CD14-positive monocyte (primary cell): Measurements from ENCODE around the gene UBE2D3. TPM values are rescaled to one million over a fixed set of nuclear protein-coding genes. Genes with fewer than 3 reads are reported as not detected.

ENCODE experiments used
- DNase-seq, 3 donors: peaks; one replicate each; pipeline ENCODE4 v3.0.0-alpha.2; 2011 to 2022
- H2AFZ ChIP-seq: 2 replicates; pipeline ENCODE4 v1.6.0; 2012; ENCODE audit warnings: mild to moderate bottlenecking, low read depth, low read length, inconsistent platforms; ENCODE audit not compliant: insufficient read depth, poor library complexity, severe bottlenecking
- H3K27ac ChIP-seq, 2 donors: 1 replicate in 1 of 2; 2 replicates in 1 of 2; pipeline ENCODE4 v1.5.1; 2012 to 2013; ENCODE audit warnings: low read length in 2 of 2, control low read depth in 1 of 2, inconsistent platforms in 1 of 2, low read depth in 1 of 2, mild to moderate bottlenecking in 1 of 2
- H3K27me3 ChIP-seq, 2 donors: one replicate each; pipeline versions ENCODE4 v1.6.0 to v1.6.1; 2011 to 2013; ENCODE audit warnings: low read length in 2 of 2; ENCODE audit not compliant: control insufficient read depth in 2 of 2, insufficient read depth in 2 of 2
- H3K36me3 ChIP-seq, 2 donors: replicated peaks in 1 of 2; 1 replicate in 1 of 2; 2 replicates in 1 of 2; pipeline versions ENCODE4 v1.5.1 to v1.6.1; 2012 to 2013; ENCODE audit warnings: low read length in 2 of 2, control low read depth in 1 of 2, inconsistent platforms in 1 of 2, mild to moderate bottlenecking in 1 of 2; ENCODE audit not compliant: insufficient read depth in 2 of 2, control insufficient read depth in 1 of 2
- H3K4me1 ChIP-seq, 2 donors: 1 replicate in 1 of 2; 2 replicates in 1 of 2; pipeline versions ENCODE4 v1.5.1 to v1.6.1; 2012 to 2013; ENCODE audit warnings: low read length in 2 of 2, control low read depth in 1 of 2, inconsistent platforms in 1 of 2, mild to moderate bottlenecking in 1 of 2, moderate library complexity in 1 of 2; ENCODE audit not compliant: insufficient read depth in 2 of 2, control insufficient read depth in 1 of 2
- H3K4me2 ChIP-seq: replicated peaks from 2 replicates; pipeline ENCODE3; 2012; ENCODE audit warnings: low read length, moderate library complexity, mild to moderate bottlenecking; ENCODE audit not compliant: poor library complexity, severe bottlenecking; ENCODE audit errors: extremely low read depth
- H3K4me3 ChIP-seq, 3 experiments: fragments of 200-600 bp in 1 of 3; sonication (generic) in 1 of 3; replicated peaks in 1 of 3; 1 replicate in 2 of 3; 2 replicates in 1 of 3; pipeline ENCODE4 v1.5.1; 2011 to 2013; ENCODE audit warnings: low read length in 3 of 3, mild to moderate bottlenecking in 3 of 3, control low read depth in 2 of 3, low read depth in 2 of 3, inconsistent platforms in 1 of 3, moderate library complexity in 1 of 3
- H3K79me2 ChIP-seq: 2 replicates; pipeline ENCODE4 v1.6.0; 2012; ENCODE audit warnings: mild to moderate bottlenecking, control low read depth, inconsistent platforms, low read length, moderate library complexity; ENCODE audit not compliant: insufficient read depth
- H3K9ac ChIP-seq: 2 replicates; pipeline ENCODE4 v1.6.0; 2017; ENCODE audit warnings: low read length, mild to moderate bottlenecking; ENCODE audit not compliant: insufficient read depth, poor library complexity, severe bottlenecking
- H3K9me3 ChIP-seq, 2 donors: replicated peaks in 1 of 2; 1 replicate in 1 of 2; 2 replicates in 1 of 2; pipeline versions ENCODE4 v1.5.1 to v1.6.1; 2012 to 2013; ENCODE audit warnings: low read length in 2 of 2, control low read depth in 1 of 2; ENCODE audit not compliant: control insufficient read depth in 1 of 2, insufficient read depth in 1 of 2
- H4K20me1 ChIP-seq: 2 replicates; pipeline ENCODE4 v1.6.0; 2012; ENCODE audit warnings: mild to moderate bottlenecking, low read length, control low read depth, moderate library complexity; ENCODE audit not compliant: insufficient read depth
- H3K27ac Mint-ChIP-seq, 7 donors: one replicate each; pipeline ENCODE4 v1.8.0; 2020; ENCODE audit warnings: mild to moderate bottlenecking in 7 of 7, mixed read lengths in 7 of 7, moderate library complexity in 6 of 7, inconsistent platforms in 2 of 7
- H3K27me3 Mint-ChIP-seq, 3 donors: one replicate each; pipeline ENCODE4 v1.8.0; 2021 to 2022; ENCODE audit warnings: low read depth in 3 of 3, mild to moderate bottlenecking in 3 of 3, mixed read lengths in 3 of 3, moderate library complexity in 3 of 3, inconsistent platforms in 1 of 3
- H3K36me3 Mint-ChIP-seq, 2 donors: one replicate each; pipeline ENCODE4 v1.8.0; 2020; ENCODE audit warnings: mixed read lengths in 2 of 2, inconsistent platforms in 1 of 2, mild to moderate bottlenecking in 1 of 2
- H3K4me1 Mint-ChIP-seq: one replicate; pipeline ENCODE4 v1.8.0; 2020; ENCODE audit warnings: mild to moderate bottlenecking, mixed read lengths
- H3K4me3 Mint-ChIP-seq, 2 donors: one replicate each; pipeline ENCODE4 v1.8.0; 2020; ENCODE audit warnings: mild to moderate bottlenecking in 2 of 2, mixed read lengths in 2 of 2, moderate library complexity in 1 of 2
- H3K9me3 Mint-ChIP-seq, 7 donors: one replicate each; pipeline ENCODE4 v1.8.0; 2020 to 2022; ENCODE audit warnings: mixed read lengths in 7 of 7, mild to moderate bottlenecking in 6 of 7, moderate library complexity in 6 of 7, inconsistent platforms in 2 of 7
- whole genome bisulfite sequencing: methylation state at CpG from one replicate; pipeline ENCODE4 v1.1.5; 2013; ENCODE audit warnings: missing lambda C conversion rate; ENCODE audit not compliant: insufficient coverage; 5-methylcytosine and 5-hydroxymethylcytosine counted together
- intact Hi-C, 2 donors: fragments of 100-400 bp; cut with micrococcal nuclease; formaldehyde crosslinking; loops; one replicate each; pipeline versions ENCODE4 v1.15.0 to v1.15.1; 2023
- polyA plus RNA-seq, 3 donors: library from polyadenylated mRNA; depleted of rRNA in 1 of 3; unstranded in 2 of 3; stranded (reverse) in 1 of 3; fragments of 300-500 nt in 2 of 3; fragments of >200 nt in 1 of 3; fragmentation: Illumina TruSeq in 2 of 3; gene quantifications; 1 replicate in 2 of 3; 2 replicates in 1 of 3; pipeline ENCODE4 v1.2.3, GENCODE V29; 2012 to 2021
- TF ChIP-seq, protein P1 (sequence below): fragments of 200-600 bp; IDR thresholded peaks from one replicate; pipeline ENCODE4 v1.8.0; 2022; ENCODE audit warnings: antibody characterized with exemption, mild to moderate bottlenecking

UBE2D3 gene
- polyA plus RNA-seq, 3 donors: 340 to 499 (median 457) TPM

DNA sequence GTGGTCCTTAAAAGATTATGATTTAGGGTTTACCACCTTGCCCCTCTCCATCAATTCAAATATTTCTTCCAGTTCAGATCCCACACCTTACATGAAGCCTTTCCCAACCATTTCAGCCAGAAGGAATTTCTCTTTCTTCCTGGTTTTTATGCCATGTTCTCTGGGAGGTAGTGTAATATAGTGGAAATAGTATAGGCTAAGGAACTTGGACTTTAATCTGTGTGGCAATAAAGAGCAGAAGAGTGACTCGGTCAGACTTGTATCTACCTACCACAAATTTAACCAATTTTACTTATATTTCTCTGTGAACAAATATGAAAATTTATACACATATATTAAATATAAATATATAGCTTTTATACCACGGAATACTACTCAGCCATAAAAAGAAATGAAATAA lies 23.0 kb upstream of the UBE2D3 start:
- Histone ChIP-seq H3K9ac (no peak overlapping the region), H3K4me3 (no peak overlapping the region), H2AFZ (no peak overlapping the region), H3K36me3 (no peaks in the 10 kb centered on the region), H4K20me1 (no peaks in the 10 kb centered on the region), H3K27me3 (no peaks in the 10 kb centered on the region), H3K27ac (no peak overlapping the region), H3K4me1 (no peaks in the 10 kb centered on the region), H3K4me2 (no peak overlapping the region), H3K9me3 (no peaks in the 10 kb centered on the region), H3K79me2 (no peaks in the 10 kb centered on the region)
- intact Hi-C loops: no loop called here
- WGBS: no CpG with 5 or more reads among the region's 2 CpGs
- no peaks in the 10 kb centered on the region for H3K36me3 Mint-ChIP-seq
- no peak for DNase-seq
- no peak overlapping the region for H3K27ac Mint-ChIP-seq
- no peaks in the 10 kb centered on the region for H3K4me1 Mint-ChIP-seq
- H3K27me3 Mint-ChIP-seq: peaks cover 0 to 2% (median 1%) of the 10 kb centered on the region in 3 donors
- H3K9me3 Mint-ChIP-seq: peaks cover 0 to 2% (median 0%) of the 10 kb centered on the region in 7 donors
- H3K4me3 Mint-ChIP-seq: no peak overlapping the region
- TF ChIP-seq, protein P1, sequence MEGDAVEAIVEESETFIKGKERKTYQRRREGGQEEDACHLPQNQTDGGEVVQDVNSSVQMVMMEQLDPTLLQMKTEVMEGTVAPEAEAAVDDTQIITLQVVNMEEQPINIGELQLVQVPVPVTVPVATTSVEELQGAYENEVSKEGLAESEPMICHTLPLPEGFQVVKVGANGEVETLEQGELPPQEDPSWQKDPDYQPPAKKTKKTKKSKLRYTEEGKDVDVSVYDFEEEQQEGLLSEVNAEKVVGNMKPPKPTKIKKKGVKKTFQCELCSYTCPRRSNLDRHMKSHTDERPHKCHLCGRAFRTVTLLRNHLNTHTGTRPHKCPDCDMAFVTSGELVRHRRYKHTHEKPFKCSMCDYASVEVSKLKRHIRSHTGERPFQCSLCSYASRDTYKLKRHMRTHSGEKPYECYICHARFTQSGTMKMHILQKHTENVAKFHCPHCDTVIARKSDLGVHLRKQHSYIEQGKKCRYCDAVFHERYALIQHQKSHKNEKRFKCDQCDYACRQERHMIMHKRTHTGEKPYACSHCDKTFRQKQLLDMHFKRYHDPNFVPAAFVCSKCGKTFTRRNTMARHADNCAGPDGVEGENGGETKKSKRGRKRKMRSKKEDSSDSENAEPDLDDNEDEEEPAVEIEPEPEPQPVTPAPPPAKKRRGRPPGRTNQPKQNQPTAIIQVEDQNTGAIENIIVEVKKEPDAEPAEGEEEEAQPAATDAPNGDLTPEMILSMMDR: no peak

DNA sequence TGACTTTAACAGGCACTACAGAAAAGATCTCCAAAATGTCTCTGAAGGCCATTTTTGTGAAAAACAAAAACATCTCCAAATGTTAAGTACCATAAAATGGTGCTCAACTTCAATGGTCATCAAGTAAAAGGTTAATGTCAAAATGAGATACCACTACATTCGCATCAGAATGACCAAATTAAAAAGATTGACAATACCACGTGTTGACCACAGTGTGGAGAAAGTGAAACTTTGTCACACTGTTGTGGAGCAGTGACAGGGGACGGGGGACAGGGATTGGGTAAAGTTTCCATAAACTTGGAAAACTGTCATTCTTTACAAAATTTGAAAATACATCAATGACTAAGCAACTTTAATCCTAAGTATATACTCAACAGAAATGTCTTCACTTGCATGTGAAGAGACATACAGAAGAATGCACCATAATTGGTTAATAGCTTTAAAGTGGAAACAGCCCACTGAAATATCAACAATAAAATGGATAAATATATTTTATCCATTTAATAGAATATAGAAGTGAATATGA lies 22.3 kb upstream of the UBE2D3 start:
- no peaks in the 10 kb centered on the region for H3K36me3 Mint-ChIP-seq
- H3K27ac ChIP-seq: no peak overlapping the region
- no peak overlapping the region for H3K9ac ChIP-seq
- no peaks in the 10 kb centered on the region for H3K79me2 ChIP-seq
- H3K4me3 Mint-ChIP-seq: no peak overlapping the region
- H3K4me1 Mint-ChIP-seq: no peaks in the 10 kb centered on the region
- no peak overlapping the region for H3K4me2 ChIP-seq
- H3K4me1 ChIP-seq: no peaks in the 10 kb centered on the region
- H3K27ac Mint-ChIP-seq: no peak overlapping the region
- no peak overlapping the region for H3K4me3 ChIP-seq
- no peaks in the 10 kb centered on the region for H3K36me3 ChIP-seq
- no CpG with 5 or more reads among the region's 3 CpGs for WGBS
- intact Hi-C loops: no loop called here
- H3K9me3 Mint-ChIP-seq: peaks cover 0 to 2% (median 0%) of the 10 kb centered on the region in 7 donors
- H3K27me3 Mint-ChIP-seq: peaks cover 0 to 2% (median 1%) of the 10 kb centered on the region in 3 donors
- H3K27me3 ChIP-seq: no peaks in the 10 kb centered on the region
- DNase-seq: no peak
- H3K9me3 ChIP-seq: no peaks in the 10 kb centered on the region
- TF ChIP-seq, protein P1: no peak
- H4K20me1 ChIP-seq: no peaks in the 10 kb centered on the region
- no peak overlapping the region for H2AFZ ChIP-seq
